C4-2B (cell line): ENCODE results near the gene VMO1.

Source experiments
- ZFX ChIP-seq: fragments of 450-650 bp; IDR thresholded peaks from 2 replicates; pipeline ENCODE4 v1.6.1; 2017
- TF ChIP-seq, protein P1 (sequence below): fragments of 450-650 bp; conservative IDR thresholded peaks from 2 replicates; pipeline ENCODE4 v1.5.1; 2017; ENCODE audit warnings: mild to moderate bottlenecking

DNA sequence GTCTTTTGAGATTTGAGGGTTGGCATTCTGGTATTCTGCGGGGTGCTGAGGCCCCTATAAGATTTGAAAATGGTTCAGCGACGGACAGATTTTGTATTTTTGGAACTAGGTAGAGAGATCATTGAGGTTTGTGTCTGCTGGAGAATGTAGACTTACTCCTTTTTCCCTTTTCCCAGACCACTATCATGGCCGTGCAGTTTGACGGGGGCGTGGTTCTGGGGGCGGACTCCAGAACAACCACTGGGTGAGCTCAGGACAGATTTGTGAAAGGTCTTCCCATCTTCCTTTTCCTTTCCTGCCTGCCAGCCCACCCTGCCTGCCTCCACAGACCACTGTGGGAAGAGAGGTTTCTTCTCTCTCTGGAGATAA lies 10.4 kb upstream of the VMO1 start:
- TF ChIP-seq, protein P1, sequence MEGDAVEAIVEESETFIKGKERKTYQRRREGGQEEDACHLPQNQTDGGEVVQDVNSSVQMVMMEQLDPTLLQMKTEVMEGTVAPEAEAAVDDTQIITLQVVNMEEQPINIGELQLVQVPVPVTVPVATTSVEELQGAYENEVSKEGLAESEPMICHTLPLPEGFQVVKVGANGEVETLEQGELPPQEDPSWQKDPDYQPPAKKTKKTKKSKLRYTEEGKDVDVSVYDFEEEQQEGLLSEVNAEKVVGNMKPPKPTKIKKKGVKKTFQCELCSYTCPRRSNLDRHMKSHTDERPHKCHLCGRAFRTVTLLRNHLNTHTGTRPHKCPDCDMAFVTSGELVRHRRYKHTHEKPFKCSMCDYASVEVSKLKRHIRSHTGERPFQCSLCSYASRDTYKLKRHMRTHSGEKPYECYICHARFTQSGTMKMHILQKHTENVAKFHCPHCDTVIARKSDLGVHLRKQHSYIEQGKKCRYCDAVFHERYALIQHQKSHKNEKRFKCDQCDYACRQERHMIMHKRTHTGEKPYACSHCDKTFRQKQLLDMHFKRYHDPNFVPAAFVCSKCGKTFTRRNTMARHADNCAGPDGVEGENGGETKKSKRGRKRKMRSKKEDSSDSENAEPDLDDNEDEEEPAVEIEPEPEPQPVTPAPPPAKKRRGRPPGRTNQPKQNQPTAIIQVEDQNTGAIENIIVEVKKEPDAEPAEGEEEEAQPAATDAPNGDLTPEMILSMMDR: no peak
- no peak for TF ChIP-seq ZFX
